CD4-positive, alpha-beta T cell treated with Interleukin-6 for 4 hours (primary cell): ENCODE data around the gene ARID1A.
"Not testable (repeated sequence)": the region's sequence is repeated elsewhere in the genome, so short reads cannot be mapped to it uniquely, and the experiment has no call there.

Source experiments
- DNase-seq: peaks from one replicate; pipeline ENCODE4 v3.0.0-alpha.2; 2020; ENCODE audit warnings: mixed read lengths

ARID1A gene

DNA sequence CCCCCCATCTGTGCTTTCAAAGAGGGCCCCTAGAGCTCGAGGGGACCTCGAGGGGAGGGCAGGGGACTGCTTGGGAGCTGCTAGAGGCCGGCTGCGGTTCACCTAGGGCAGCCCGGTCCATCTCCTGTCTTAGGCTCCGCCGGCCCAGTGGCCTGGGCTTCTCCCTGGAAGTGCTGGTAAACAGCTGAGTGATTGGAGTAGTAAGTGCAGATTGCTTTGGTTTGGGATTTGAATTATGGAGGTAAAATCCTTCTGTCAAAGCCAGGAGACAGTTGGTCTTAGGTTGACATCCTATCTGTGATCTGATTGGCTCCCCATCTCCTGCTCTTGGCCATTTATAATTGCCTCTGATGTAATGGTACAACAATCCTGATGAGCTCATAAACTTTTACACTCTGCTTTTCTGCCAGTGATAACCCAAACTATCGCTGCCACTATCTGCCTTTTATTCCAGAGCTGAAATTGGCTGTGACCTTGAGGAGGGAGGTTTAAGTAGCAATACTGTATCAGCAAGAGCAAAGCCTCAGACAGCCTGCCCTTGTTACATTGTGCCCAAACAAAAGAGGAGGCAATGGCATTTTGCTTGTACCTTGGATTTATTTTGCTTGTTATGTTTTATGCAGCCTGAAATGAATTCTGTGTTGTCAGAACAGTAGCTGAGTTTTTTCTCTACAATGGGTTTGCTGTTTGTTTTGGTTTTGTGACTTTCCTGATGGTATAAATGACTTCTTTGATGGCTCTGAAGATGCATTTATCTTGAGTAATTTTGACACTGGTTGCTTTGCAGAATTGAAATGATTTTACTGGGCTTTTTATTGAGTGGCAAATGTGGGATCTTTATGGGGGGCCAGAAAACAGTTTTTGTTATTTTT lies 2.4 kb downstream of the ARID1A start:
- DNase-seq = peak; percentile 40

DNA sequence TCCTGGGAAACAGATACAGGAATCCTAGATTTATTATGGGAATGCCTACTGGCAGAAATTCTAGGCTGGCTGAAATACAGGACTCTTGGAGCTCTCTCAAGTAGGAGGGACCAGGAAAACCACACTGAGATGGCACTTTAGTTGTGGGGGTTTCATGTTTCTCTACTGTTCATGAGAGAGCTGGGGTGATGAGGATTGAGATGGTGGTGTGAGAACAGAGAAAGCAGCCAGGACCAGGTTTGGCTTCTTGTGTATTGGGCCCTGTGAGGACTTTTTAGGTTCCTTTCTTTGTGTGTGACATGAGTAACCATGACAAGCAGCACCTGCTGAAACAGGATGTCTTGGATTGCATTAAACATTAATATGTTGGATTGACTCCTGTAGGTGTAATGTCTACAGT lies 4.9 kb downstream of the ARID1A start:
- DNase-seq = no peak

DNA sequence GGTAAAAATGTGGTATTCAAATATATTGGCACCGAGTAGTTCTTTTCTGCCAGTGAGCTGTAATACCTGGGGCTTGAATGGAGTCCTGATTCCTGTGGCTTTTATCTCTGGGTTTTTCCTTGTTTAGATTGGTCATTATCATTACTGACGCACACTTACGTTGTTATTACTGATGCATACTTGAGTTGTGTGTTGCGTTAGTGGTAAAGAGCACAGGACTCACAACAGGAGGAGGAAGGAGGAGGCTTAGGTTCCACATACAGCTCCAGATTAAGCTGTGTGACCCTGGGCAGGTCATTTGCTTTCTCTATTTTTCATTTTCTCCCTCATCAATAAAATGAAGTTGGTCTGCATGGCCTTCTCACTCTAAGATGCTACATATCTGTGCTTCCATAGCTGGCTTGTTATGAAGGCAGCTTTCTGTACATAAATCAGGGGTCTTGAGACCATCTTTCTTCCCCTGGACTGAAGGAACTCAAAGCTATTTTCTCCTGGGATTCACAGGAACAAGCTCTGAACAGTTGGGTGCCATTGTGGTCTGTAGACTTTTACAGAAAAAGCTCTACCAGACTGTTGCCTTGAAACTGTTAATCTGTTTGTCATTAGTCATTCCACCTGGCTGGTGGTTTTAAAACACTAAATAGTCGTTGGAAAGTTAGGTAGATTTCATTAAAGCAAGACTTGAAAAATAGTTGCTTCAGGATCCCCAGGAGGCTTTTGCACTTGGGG lies 5.6 kb downstream of the ARID1A start:
- DNase-seq = no peak

DNA sequence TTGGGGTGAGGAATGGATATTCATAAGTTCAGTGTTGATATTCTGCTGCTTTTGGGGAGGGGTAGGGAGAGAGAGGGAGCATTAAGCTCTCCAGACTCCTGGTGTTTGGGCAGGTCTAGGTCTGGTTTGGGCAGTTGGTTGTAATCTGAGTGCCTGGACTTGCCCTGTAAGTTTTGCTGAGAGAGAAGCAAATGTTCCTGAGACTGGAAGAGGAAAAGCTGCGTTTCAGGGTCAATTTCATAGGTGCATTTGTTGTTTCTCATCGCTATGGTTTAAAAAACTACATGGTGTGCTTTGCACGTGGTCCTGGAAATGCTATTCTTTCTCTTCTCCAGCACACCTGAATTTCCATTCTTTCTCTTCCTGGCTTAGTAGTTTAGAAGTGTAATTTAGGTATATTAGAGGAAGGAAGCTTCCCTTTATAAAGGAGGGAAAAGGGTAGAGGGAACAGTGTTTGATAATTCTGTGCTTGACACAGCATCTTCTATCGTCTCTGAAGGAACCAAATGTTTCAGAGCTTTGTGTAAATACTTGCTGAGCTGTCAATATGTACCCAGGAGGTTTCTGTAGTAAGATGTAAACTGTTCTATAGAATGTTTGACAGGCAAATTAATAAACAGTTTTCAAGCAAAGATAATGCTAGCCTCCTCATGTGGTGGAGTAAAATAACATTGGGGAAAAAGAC lies 6.3 kb downstream of the ARID1A start:
- no peak for DNase-seq

DNA sequence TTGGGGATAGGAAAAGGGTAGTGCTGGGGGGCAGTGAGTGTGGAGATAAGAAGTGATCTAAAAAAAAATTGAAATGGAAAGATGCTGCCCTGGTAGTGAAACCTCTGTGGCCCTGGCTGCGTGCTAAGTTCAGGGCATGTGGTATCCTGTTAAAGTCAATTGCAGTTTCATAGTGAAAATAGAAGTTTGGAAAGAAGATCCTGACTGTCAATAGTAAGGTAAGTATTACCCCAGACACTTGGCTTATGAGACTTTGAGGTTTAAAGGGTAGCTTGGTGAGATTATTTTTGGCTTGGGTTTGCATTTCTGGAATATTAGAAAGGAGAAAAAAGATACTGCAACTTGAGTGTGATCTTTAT lies 6.8 kb downstream of the ARID1A start:
- no peak for DNase-seq

DNA sequence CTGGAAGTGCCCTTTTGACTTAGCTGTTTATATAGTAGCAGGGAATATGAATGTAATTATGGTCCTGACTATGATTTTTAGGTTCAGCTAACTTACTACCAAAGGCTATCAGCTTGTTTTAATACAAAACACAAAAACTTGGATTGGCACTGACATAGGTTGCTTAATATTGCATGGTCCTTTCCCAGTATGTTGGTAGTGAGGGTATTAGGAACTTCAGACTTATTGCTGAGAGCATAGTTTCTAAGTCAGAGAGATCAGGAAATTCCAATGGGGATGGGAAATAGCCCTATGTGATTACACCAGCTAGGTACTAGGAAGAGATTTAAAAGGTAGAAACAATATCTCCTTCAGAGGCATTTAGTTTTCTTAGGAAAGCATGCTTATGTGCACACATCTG lies 7.7 kb downstream of the ARID1A start:
- DNase-seq = no peak

DNA sequence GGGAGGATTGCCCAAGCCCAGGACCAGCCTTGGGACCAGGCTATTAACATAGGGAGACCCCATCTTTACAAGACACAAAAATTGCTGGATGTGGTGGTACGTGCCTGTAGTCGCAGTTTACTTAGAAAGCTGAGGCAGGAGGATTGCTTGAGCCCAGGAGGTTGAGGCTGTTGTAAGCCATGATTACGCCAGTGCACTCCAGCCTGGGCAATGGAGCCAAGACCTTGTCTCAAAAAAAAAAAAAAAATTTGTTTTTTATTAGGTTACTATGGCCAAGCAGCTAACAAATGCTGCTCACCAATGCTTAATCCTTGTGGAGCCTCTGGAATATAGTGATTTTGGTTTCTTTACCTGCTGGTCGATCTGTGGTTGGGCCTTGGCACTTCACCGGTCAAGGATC lies 8.8 kb downstream of the ARID1A start:
- no peak for DNase-seq

DNA sequence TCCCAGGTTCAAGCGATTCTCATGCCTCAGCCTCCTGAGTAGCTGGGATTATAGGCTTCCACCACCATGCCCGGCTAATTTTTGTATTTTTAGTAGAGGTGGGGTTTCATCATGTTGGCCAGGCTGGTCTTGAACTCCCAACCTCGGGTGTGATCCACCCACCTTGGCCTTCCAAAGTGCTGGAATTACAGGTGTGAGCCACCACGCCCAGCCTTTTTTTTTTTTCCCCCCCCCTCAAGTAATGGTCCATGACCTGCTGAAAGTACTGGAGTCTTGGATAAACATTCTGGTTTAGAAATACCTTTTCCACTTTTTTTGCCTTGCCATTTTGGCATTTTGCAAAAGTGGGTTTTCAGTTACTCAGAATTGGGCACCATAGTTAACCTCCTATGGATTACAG lies 9.4 kb downstream of the ARID1A start:
- DNase-seq = not testable (repeated sequence)

DNA sequence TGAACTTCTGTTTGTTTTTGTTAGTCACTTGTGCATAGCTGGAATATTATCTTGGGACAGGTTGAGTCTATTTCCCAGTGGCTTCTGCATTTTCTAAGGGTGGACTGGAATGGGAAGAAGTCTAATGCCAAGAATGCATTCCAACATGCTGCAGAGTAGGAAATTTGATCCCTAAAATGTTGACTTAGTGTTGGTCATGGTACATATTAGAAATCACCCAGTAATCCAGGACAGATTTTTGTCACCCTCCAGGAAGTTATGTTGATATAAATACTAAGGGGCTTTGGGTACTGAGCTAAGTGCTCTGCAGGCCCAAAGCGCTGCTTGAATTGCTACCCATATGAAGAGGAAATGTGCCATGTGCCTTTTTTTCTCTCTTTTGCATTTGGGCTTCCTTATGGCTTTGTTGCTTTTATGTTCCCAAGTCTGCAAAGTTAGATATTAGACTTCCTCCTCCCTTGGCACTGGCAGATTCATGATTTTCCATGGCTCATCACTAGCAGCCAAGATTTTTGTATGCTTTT lies 10.0 kb downstream of the ARID1A start:
- DNase-seq = no peak

DNA sequence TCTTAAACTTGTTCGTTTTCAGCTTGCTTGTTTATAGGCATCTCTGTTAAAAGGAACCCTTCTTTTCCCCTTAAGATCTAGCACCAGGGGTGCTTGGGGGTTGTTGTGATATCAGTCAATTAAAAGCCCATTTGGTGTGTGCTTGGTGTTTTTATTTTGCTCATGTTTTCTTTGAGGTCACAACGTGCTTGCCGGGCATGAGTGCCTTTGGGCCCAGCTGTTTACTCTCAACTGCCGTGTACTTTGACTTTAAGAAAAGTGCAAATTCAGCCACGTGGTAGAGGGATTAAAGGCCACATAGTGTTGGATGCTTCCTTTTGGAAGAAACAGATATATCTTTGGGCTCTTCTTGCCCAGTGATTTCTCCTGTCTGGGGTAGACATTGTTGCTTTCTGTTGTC lies 10.5 kb downstream of the ARID1A start:
- no peak for DNase-seq

DNA sequence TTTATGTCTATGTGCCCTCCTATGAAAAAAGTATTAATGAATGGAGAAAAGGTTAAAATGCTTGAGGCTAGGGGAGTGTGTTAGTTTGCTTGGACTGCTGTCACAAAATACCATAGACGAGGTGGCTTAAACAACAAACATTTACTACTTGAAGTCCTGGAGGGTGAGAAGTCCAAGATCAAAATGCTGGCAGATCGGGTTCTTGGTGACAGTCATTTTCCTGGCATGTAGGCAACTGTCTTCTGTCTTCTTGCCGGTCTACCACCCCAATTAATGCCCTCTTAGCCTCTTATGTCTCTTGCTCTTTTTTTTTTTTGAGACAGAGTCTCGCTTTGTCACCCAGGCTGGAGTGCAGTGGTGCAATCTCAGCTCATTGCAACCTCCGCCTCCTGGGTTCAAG lies 15.0 kb downstream of the ARID1A start:
- DNase-seq = no peak

DNA sequence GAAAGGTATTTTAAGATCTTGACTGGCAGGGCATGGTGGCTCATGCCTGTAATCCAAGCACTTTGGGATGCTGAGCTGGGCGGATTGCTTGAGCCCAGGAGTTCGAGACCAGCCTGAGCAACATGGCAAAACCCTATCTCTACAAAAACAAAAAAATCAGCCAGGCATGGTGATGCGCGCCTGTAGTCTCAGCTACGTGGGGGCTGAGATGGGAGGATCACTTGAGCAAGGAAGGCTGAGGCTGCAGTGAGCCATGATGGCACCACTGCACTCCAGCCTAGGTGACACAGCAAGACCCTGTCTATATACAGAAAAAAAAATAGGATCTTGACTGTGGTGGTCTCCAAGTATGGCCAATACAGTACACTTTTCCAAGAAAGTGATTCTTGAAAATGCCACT lies 16.0 kb downstream of the ARID1A start:
- DNase-seq = no peak

DNA sequence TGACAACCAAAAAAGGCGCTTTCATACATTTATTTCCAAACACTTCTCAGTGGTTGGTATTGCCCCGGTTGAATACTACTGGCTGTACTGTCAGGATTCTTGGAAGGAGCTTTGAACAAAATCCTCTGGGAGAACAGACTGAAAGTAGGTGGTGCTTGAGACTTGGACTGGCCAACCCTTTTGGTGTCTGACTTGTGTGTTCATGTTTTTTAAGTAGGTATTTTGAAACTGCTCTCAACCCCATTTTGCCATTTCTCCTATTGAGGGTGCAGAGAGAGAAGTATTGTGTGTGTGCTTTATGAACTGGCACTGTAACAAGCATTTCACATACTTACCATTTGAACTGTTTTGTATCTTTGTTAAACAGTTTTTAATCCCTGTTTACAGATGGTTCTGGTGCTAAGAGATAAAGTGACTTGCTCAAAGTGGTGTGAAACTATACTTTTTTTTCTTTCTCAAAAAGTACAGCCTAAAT lies 21.2 kb downstream of the ARID1A start:
- no peak for DNase-seq

DNA sequence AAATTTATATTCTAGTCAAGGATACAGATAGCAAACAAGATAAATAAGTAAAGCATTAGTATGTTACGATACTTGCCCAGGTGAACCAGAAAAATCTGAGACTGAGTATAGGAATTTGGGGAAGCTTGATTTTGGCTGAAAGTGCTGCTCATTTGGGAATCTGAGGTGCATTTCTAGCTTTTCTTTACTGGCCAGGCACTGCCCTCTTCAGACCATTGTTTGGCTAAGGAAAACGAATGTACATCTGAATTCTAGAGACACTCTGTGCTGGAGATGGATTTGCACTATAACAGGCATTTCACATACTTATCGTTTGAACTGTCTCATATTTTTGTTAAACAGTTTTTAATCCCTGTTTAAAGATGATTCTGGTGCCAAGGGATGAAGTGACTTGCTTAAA lies 23.4 kb downstream of the ARID1A start:
- DNase-seq = no peak

DNA sequence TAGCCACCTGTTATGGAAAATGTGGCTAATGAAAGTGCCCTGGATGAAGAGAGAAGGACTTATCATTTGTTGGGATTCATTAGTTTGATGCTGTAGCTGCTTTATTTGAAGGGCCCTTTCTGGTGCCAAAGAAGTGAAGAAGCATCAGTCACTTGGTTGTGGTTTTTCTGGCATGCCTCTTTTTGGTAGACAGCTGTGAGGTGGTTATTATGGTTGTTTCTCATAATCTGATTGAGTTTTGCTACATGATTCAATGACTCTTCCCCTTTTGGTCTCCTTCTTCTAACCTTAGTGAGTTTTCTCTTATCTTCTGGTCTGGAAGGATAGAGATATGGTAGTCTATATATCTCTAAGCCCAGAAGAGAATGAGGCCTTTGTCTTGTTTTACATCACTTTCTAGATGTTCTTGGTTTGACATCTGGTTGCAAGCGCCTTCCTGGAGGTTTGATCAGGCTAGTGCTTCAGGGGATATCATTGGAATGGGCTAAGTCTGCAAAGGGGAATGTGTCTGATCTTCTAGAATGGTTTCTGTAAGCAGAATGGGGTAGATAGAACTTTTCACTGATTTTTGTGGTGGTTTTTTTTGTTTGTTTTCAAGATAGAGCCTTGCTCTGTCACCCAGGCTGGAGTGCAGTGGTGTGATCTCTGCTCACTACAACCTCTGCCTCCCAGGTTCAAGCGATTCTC lies 26.0 kb downstream of the ARID1A start:
- DNase-seq = peak; percentile 34

DNA sequence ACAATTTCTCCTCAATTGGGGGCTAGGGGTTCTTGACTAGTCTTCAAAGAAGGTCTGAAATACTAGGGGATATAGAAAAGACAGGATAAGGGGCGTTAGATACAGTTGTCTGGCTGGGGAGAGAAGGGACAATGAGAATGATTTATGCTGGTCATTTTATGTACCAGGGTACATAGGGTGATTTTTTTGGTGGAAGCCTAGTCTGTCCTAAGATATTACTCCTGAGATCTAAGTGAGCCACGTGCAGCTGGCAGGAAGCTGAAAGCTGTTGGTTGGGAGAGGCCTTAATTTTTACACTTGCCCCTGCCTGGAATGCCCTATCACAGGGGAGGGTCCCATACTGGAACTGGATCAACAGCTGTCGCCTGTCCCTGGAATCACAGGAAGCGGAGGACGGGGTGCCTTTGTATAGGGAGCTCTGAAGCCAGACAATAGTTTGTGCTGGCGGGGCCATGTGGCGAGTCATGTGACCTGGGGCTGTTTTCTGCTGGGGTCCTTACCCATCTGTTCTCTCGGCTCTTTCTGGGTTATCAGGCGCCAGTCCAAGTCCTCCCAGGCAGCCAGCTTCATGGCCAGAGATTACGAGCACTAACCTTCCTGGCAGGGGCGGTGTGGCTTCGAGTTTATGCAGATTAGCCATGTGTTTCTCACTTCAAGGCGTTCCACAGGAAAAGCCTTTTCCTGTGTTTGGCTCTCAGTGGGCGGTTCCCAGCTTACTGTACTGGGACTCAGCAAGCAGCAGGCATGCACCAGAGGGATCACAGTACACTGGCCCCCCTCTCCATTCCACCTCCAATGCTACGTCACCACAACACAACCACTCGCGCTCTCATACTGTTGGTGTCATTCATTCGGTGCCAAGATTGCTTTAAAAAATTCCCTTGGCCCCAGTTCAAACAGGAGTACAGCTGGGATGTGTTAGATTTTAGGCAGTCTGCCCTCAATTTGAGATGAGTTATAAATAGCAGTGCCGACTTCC lies 27.5 kb downstream of the ARID1A start:
- DNase-seq = peak; percentile 62

DNA sequence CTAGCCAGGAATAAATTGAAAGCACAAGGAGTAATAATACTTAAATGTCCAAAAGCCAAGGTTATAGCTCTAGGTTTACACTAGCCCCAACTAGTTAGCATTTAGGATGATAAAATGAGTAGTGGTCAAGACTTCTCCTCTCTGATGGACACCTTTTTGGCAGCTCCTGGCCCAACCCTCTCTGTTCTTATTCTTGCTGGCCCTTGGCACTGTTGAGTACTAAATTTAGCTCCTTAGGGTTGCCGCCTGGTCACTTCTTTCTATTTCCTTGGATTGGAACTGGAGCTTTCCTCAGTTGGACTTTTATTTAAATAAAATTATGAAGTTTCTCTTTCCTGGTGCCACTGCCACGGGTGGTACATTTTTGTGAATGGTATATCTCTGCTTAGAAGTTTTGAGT lies 28.3 kb downstream of the ARID1A start:
- no peak for DNase-seq

DNA sequence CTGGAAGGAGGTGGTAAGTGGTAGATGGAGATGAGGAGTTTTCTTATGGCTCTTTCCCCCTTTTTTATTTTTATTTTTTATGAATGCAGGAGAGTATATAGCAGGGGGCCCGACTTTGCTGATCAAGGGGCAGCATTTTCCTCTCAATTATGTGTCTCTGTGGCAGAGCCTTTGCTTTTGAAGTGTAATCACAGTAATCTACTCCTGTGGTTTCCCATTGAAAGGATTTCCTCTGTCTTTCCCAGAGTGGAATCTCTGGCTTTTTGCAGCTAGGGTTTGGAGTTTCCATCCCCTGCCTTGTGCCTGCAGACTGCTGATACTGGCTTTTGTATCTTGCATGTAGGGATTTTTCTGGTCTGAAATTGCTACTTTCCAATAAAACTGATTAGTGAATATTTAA lies 29.1 kb downstream of the ARID1A start:
- DNase-seq = no peak

DNA sequence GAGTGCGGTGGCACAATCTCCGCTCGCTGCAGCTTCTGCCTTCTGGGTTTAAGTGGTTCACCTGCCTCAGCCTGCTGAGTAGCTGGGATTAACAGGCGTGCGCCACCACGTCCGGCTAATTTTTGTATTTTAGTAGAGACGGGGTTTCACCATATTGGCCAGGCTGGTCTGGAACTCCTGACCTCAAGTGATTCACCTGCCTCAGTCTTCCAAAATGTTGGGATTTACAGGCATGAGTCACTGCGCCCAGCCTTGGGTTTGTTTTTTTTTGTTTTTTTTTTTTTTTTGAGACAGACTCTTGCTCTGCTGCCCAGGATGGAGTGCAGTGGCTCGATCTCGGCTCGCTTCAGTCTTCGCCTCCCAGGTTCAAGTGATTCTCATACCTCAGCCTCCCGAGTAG lies 30.1 kb downstream of the ARID1A start:
- not testable (repeated sequence) for DNase-seq

DNA sequence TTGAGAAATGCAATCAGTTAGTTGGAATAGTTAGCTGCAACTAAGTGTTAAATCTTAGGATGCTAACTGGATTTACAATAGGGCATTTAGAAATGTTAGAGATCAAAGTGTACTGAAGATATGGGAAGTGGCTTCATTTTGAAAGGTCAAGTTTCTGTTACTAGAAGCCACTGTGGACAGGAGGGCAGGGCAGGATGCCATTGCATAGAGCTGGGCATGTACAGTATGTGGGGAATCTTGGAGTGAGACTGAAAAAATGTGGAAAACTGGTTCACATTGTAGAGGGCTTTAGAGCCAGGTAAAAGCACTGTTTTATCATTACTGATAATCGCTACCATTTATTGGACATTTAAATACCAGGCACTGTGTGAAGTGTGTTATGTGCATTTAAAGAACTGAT lies 31.0 kb downstream of the ARID1A start:
- no peak for DNase-seq

DNA sequence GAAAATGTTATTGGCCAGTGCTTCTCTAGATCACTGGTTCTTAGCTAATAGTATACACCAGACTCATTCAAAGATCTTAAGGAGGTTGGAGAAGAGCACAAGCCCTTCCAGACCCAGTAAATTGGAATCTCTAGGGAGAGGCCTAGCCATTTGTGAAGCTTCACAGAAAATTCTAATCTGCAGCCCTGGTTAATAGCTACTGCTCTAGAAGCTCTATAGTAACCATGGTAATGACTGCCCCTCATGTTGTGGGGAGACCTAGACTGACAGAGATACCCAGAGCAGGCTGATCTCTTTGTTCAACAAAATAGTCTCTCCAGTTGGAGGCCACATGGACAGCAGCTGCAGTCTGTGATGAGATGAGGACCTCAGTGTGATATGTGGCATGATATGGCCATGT lies 31.7 kb downstream of the ARID1A start:
- DNase-seq = no peak

DNA sequence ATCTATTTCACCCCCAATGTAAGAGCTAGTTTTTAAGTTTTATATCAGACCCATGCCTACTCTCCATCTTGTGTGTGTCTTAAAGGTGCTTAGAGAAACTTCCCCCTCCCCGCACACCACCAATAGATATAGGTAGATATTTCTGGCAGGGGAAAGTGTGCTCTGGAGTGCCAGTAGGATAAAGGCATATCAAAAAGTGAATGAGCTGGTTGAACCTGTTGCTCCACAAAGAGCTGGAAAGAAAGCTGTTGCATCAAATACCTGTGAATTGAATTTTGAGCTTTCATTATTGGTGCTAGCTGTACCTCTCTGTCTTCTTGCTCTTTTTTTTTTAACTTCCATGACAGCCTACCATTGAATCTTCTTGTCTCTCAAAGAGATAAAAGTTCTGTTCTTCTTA lies 32.8 kb downstream of the ARID1A start:
- no peak for DNase-seq
